Panc1 (cell line): ENCODE results near the gene NCAPH2. TPM values are rescaled to one million over a fixed set of nuclear protein-coding genes. Genes with fewer than 3 reads are reported as not detected.
"Not testable (repeated sequence)": the region's sequence is repeated elsewhere in the genome, so short reads cannot be mapped to it uniquely, and the experiment has no call there.

Experiments
- ATAC-seq: fragments of 200-7000 bp; cut with Tn5 transposase; 2 replicates; pipeline ENCODE4 v1.9.1; 2020; ENCODE audit warnings: mild to moderate bottlenecking, moderate library complexity
- BruUV-seq: library from RNA; stranded (reverse); fragments of 400-500 nt; replicated peaks from 2 replicates; lab custom pipeline; 2021; lab: Mats Ljungman, UMichigan
- CTCF ChIA-PET: fragments of 300-600 bp; sonication (Branson Sonifier 250); formaldehyde crosslinking; loops from one replicate; lab custom pipeline; 2022; ENCODE audit warnings: antibody characterized with exemption; lab: Charles Lee
- POLR2A ChIA-PET: fragments of 300-600 bp; sonication (Branson Sonifier 250); formaldehyde crosslinking; loops from one replicate; lab custom pipeline; 2022; ENCODE audit warnings: antibody characterized with exemption; lab: Charles Lee
- DNase-seq: peaks from one replicate; pipeline ENCODE4 v3.0.0-alpha.2; 2010; ENCODE audit warnings: low read depth, low spot score
- H3K27ac ChIP-seq: 2 replicates; pipeline ENCODE4 v1.5.1; 2011; ENCODE audit warnings: mild to moderate bottlenecking, low read length, inconsistent platforms
- H3K27me3 ChIP-seq: fragments of 200-500 bp; sonication (Bioruptor generic); 2 replicates; pipeline ENCODE4 v1.6.0; 2014; ENCODE audit warnings: low read length, inconsistent platforms; ENCODE audit not compliant: control insufficient read depth, insufficient read depth
- H3K36me3 ChIP-seq: fragments of 200-500 bp; sonication (Bioruptor generic); 2 replicates; pipeline ENCODE4 v1.5.1; 2014; ENCODE audit warnings: inconsistent platforms, mild to moderate bottlenecking, low read length, moderate library complexity; ENCODE audit not compliant: control insufficient read depth, insufficient read depth
- H3K4me1 ChIP-seq: 2 replicates; pipeline ENCODE4 v1.5.1; 2011; ENCODE audit warnings: inconsistent platforms, mild to moderate bottlenecking, low read length, moderate library complexity; ENCODE audit not compliant: control insufficient read depth, insufficient read depth
- H3K4me3 ChIP-seq, 2 experiments: 2 replicates each; pipeline ENCODE4 v1.5.1; 2011 to 2012; ENCODE audit warnings: low read depth in 2 of 2, low read length in 2 of 2, mild to moderate bottlenecking in 2 of 2, inconsistent platforms in 1 of 2, moderate library complexity in 1 of 2
- H3K9me3 ChIP-seq: fragments of 200-500 bp; sonication (Bioruptor generic); 2 replicates; pipeline ENCODE4 v1.5.1; 2014; ENCODE audit warnings: low read depth, mild to moderate bottlenecking, inconsistent platforms, low read length, moderate library complexity; ENCODE audit not compliant: control insufficient read depth, insufficient read depth
- CTCF ChIP-seq: fragments of 450-650 bp; IDR thresholded peaks from 2 replicates; pipeline ENCODE4 v1.5.1; 2017; ENCODE audit warnings: mild to moderate bottlenecking
- POLR2AphosphoS5 ChIP-seq: IDR thresholded peaks from 2 replicates; pipeline ENCODE4 v1.6.1; 2012; ENCODE audit warnings: mild to moderate bottlenecking, low read depth, low read length, moderate library complexity
- REST ChIP-seq, 2 experiments: IDR thresholded peaks; 2 replicates each; pipeline ENCODE4 v1.6.1; 2011 to 2012; ENCODE audit warnings: low read depth in 2 of 2, control low read depth in 1 of 2, low read length in 1 of 2, mild to moderate bottlenecking in 1 of 2, moderate library complexity in 1 of 2; ENCODE audit not compliant: insufficient read depth in 1 of 2
- SIN3A ChIP-seq: IDR thresholded peaks from 2 replicates; pipeline ENCODE4 v1.6.1; 2012; ENCODE audit warnings: low read depth, mild to moderate bottlenecking, low read length, moderate library complexity, borderline replicate concordance; ENCODE audit not compliant: insufficient read depth
- TCF7L2 ChIP-seq: IDR thresholded peaks from 2 replicates; pipeline ENCODE4 v1.6.1; 2011; ENCODE audit warnings: mild to moderate bottlenecking, low read depth, low read length, inconsistent platforms
- in situ Hi-C: cut with HindIII; loops from 2 replicates; pipeline ENCODE4 v1.10.0; 2016; ENCODE audit warnings: low sequenced_read_pairs, low pct_unique_long_range_greater_than_20kb
- intact Hi-C: fragments of 100-400 bp; cut with micrococcal nuclease; formaldehyde crosslinking; loops from one replicate; pipeline ENCODE4 v1.10.0; 2022; ENCODE audit not compliant: unreplicated experiment
- total RNA-seq: library from RNA; stranded (reverse); gene quantifications from one replicate; pipeline ENCODE4 v1.2.1, GENCODE V29; 2021; ENCODE audit not compliant: unreplicated experiment

The NCAPH2 gene
- total RNA-seq, 1 experiment from 2014 or later = 55.6 TPM

GRCh38 chr22:50532824-50533796, 25.1 kb downstream of the NCAPH2 start:
- Histone ChIP-seq H3K4me1 (peaks cover 3% of the 10 kb centered on the region), H3K4me3 (no peak overlapping the region), H3K27me3 (no peaks in the 10 kb centered on the region), H3K36me3 (no peaks in the 10 kb centered on the region; the same call in 1 of the 2 replicates), H3K9me3 (no peaks in the 10 kb centered on the region), H3K27ac (peak overlapping the region; percentile 48; the same call in 1 of the 2 replicates)
- CTCF ChIA-PET = no interaction called here
- no peak for DNase-seq
- intact Hi-C loops (no loop called here), in situ Hi-C loops (no loop called here)
- POLR2A ChIA-PET = no interaction called here
- TF ChIP-seq SIN3A (no peak), CTCF (no peak), TCF7L2 (no peak), REST (IDR thresholded peaks at IDR 0.05; ENCODE audit: insufficient read depth in 1 of 2, low read depth in 2 of 2, low read length in 1 of 2) (no peak), POLR2AphosphoS5 (no peak)
- no peak for ATAC-seq
- BruUV-seq = TSS peak; percentile 48

GRCh38 chr22:50533856-50534711, 26.1 kb downstream of the NCAPH2 start:
- H3K4me1 ChIP-seq, intact Hi-C loops, H3K9me3 ChIP-seq, in situ Hi-C loops, H3K27me3 ChIP-seq, BruUV-seq, DNase-seq, H3K4me3 ChIP-seq, ATAC-seq, H3K36me3 ChIP-seq, POLR2A ChIA-PET: not testable (repeated sequence)
- CTCF ChIA-PET = interaction anchor here (0.6 to 1.1 kb wide), 2 partner anchors 8 to 358 kb away, joined by 9 read pairs; no protein-coding TSS in a partner anchor
- peak overlapping the region; percentile 48; the same call in 1 of the 2 replicates for H3K27ac ChIP-seq
